H1 (cell line): ENCODE results near the gene SEPTIN5.

Experiments
- CREB1 ChIP-seq: IDR thresholded peaks from 2 replicates; pipeline ENCODE4 v1.6.1; 2012; ENCODE audit warnings: inconsistent platforms
- EGR1 ChIP-seq: IDR thresholded peaks from 2 replicates; pipeline ENCODE4 v1.6.1; 2011; ENCODE audit warnings: low read depth, low read length, borderline replicate concordance
- EZH2 ChIP-seq: fragments of 200-600 bp; sonication (generic); IDR thresholded peaks from 2 replicates; pipeline ENCODE4 v1.7.1; 2012; ENCODE audit warnings: low read depth, mild to moderate bottlenecking, moderate library complexity, low read length, inconsistent platforms; ENCODE audit not compliant: severe bottlenecking
- NRF1 ChIP-seq: IDR thresholded peaks from 2 replicates; pipeline ENCODE4 v1.6.1; 2011; ENCODE audit warnings: mild to moderate bottlenecking, low read depth, low read length, improper control_type of control experiment
- POLR2A ChIP-seq, 2 experiments: IDR thresholded peaks; 1 replicate in 1 of 2; 2 replicates in 1 of 2; pipeline ENCODE4 v1.6.1; 2011; ENCODE audit warnings: low read depth in 2 of 2, low read length in 2 of 2, mild to moderate bottlenecking in 2 of 2; ENCODE audit errors: control extremely low read depth in 1 of 2
- POLR2AphosphoS5 ChIP-seq: IDR thresholded peaks from 2 replicates; pipeline ENCODE4 v1.6.1; 2011; ENCODE audit warnings: low read depth, low read length
- POU5F1 ChIP-seq: IDR thresholded peaks from 2 replicates; pipeline ENCODE4 v1.6.1; 2011; ENCODE audit warnings: low read depth, mild to moderate bottlenecking, low read length, moderate library complexity
- RAD21 ChIP-seq, 2 experiments: IDR thresholded peaks in 1 of 2; conservative IDR thresholded peaks in 1 of 2; 2 replicates each; pipeline ENCODE4 v1.6.1; 2011; ENCODE audit warnings: low read depth in 2 of 2, low read length in 2 of 2, improper control_type of control experiment in 1 of 2, inconsistent platforms in 1 of 2, mild to moderate bottlenecking in 1 of 2, moderate library complexity in 1 of 2
- SRF ChIP-seq: IDR thresholded peaks from 2 replicates; pipeline ENCODE4 v1.6.1; 2011; ENCODE audit warnings: mild to moderate bottlenecking, low read depth, low read length, moderate library complexity
- TAF1 ChIP-seq: IDR thresholded peaks from 2 replicates; pipeline ENCODE4 v1.6.1; 2011; ENCODE audit warnings: mild to moderate bottlenecking, low read depth, low read length
- ZNF274 ChIP-seq: IDR thresholded peaks from 2 replicates; pipeline ENCODE4 v1.7.0; 2012; ENCODE audit warnings: low read length, borderline replicate concordance; ENCODE audit errors: extremely low read depth
- TF ChIP-seq, protein P1 (sequence below), 3 experiments: IDR thresholded peaks; 1 replicate in 2 of 3; 2 replicates in 1 of 3; pipeline versions ENCODE4 v1.5.1 to v1.6.1; 2011; ENCODE audit warnings: low read length in 3 of 3, mild to moderate bottlenecking in 3 of 3, inconsistent platforms in 2 of 3, low read depth in 1 of 3, moderate library complexity in 1 of 3; ENCODE audit not compliant: insufficient read depth in 1 of 3; ENCODE audit errors: control extremely low read depth in 1 of 3

DNA sequence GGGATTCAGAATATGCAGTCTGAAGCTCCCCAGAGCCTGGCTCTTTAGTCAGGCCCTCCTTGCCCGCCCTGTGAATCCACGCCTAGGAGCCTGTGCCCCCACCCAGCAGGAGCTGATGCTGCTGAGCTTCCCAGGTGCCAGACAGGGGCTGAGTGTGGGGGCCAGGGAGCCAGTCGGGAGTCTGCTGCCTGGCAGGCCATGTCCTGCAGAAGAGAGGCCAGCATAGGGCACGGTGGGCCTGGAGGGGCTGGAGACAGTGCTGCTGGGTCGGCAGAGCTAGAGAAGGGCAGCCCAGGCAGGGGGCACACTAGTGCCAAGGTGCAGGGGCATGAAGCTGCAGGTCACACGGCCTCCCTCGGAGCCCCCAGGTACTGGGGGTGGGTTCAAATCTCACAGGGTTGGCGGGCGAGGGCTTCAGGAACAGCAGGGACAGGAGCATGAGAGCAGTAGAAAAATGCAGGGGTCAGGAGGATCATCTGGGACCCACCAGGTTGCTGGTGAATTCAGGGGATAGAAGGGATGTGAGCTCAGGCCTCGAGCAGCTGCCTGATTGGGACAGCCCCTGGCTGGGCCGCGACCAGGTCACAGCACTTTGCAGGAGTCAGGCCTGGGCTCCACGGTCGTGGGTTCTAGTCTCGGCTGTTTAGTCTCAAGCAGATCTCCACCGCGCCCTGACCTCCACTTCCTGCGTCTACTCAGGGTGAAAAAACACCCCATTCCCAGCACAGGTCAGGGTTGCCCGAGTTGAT is 4.1 kb upstream of the SEPTIN5 start:
- TF ChIP-seq POLR2AphosphoS5 = no peak
- TF ChIP-seq POLR2A (IDR thresholded peaks at IDR 0.05; ENCODE audit: control extremely low read depth in 1 of 2, low read depth in 2 of 2, low read length in 2 of 2) = no peak
- TF ChIP-seq, protein P1, sequence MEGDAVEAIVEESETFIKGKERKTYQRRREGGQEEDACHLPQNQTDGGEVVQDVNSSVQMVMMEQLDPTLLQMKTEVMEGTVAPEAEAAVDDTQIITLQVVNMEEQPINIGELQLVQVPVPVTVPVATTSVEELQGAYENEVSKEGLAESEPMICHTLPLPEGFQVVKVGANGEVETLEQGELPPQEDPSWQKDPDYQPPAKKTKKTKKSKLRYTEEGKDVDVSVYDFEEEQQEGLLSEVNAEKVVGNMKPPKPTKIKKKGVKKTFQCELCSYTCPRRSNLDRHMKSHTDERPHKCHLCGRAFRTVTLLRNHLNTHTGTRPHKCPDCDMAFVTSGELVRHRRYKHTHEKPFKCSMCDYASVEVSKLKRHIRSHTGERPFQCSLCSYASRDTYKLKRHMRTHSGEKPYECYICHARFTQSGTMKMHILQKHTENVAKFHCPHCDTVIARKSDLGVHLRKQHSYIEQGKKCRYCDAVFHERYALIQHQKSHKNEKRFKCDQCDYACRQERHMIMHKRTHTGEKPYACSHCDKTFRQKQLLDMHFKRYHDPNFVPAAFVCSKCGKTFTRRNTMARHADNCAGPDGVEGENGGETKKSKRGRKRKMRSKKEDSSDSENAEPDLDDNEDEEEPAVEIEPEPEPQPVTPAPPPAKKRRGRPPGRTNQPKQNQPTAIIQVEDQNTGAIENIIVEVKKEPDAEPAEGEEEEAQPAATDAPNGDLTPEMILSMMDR (IDR thresholded peaks at IDR 0.05; ENCODE audit: control extremely low read depth in 1 of 3, insufficient read depth in 1 of 3, low read depth in 1 of 3, low read length in 3 of 3) = no peak
- TF ChIP-seq RAD21 (IDR thresholded peaks at IDR 0.05 in 1 of 2, conservative IDR thresholded peaks at IDR 0.05 in 1 of 2; ENCODE audit: low read depth in 2 of 2, low read length in 2 of 2) = no peak
- TF ChIP-seq EGR1 = no peak
- TF ChIP-seq TAF1 = no peak
- no peak for TF ChIP-seq POU5F1
- TF ChIP-seq CREB1 = no peak
- no peak for TF ChIP-seq SRF
- no peak for TF ChIP-seq NRF1
- TF ChIP-seq EZH2 = no peak
- TF ChIP-seq ZNF274 = no peak
